Effector CD4-positive, alpha-beta T cell (primary cell): Measurements from ENCODE around the gene OVCH2.
"Not testable (repeated sequence)": the region's sequence is repeated elsewhere in the genome, so short reads cannot be mapped to it uniquely, and the experiment has no call there.

Experiments
- DNase-seq: peaks from one replicate; pipeline ENCODE4 v3.0.0-alpha.2; 2020

Gene OVCH2

DNA sequence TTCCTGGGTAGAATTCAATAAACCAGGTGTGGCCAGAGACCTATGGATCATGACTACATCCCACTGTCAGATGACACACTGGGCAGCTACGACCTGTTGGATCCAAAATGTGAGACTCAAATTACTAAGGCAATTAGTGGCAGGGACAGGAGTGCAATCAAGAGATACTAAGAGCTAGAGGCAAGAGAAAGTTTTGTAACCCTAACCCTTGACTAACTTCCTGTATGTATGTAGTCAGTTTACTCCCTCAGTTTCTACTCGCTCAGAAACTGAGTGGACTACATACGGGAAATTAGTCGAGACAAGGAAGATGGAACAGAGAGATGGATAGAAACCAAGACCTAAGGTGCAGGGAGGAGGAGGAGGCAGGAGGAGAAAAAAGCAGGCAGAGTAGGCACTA is 35.6 kb downstream of the OVCH2 start:
- no peak for DNase-seq

DNA sequence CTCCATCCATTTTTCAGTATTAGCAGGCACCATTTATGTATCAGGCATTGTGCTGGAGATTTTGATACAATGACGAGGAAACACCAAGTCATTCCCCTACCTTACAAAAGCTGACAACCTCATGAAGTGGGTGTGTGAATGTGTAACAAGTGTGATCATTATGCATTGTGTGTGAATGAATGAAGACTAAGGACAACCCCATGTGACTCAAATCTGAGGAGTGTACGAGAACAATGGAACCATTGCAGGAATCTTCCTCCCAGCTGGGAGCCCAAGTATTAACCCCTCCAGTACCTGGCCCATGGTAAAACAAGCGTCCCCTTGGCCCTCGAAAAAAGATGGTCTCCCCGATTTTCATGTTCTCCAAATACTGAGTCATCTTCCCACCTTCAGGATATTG is 37.4 kb downstream of the OVCH2 start:
- DNase-seq, result no peak

DNA sequence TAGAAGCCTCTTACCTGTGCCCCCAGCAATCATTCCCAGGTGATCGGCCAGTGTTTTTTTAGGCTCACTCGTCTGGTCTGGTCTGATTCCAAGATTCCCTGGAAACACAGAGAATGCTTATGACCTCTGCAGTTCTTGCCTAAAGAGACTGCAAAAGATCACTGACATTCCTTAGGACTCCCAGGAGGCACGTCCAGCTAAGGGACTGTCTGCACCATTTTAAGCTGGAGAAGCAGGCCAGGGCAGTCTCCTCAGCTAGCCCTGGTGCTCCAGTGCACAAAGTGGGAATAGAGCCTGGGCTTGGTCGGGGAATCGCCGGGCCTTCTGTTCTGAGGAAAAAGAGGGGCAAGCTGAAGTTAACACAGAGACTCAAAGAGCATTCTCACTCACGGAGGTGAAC is 37.8 kb downstream of the OVCH2 start:
- no peak for DNase-seq

DNA sequence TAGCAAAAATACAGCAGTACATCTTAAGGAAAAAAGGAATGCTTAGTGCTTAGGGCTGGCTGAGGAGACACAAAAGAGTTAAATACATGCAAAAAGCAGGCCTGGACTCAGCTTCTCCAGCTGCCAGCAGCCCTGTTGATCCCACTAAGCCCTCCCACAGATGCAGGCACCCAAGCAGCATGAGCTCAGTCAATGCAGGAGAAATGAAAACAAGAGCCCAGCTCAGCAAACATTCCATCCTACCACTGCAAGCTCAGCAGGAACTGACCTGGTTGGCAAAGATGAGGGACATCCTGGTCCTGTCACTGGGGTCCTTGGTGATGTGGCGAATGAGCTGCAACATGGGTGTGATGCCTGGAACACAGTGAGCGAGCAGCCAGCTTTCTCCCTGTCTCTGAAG is 38.8 kb downstream of the OVCH2 start:
- DNase-seq, result no peak

DNA sequence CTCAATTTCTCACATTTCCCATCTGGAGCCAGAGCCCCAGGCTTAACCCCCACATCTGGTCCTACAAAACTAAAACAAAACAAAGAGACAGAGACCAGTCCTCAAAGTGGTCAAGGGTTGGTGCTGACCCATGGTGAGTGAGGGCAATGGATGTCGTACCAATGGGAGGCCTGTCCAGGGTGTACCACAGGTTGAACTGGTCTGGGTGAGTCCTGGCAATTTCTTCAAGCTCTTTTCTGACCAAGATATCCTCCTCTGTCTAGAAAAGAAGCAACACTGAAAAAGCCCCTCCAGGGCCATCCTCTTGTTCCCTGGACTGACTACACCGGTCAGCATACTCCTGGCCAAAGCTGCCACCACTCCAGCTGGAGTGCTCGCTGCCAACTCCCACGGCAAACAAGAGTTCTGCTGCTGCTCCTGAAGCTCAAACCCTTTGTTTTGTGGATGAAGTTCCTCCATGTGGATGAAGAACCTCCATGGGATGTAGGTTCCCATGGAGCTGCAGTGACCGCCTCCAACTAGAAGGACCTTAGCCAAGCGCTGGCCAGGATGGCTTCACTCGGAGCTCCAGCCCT is 39.9 kb downstream of the OVCH2 start:
- DNase-seq, result no peak

DNA sequence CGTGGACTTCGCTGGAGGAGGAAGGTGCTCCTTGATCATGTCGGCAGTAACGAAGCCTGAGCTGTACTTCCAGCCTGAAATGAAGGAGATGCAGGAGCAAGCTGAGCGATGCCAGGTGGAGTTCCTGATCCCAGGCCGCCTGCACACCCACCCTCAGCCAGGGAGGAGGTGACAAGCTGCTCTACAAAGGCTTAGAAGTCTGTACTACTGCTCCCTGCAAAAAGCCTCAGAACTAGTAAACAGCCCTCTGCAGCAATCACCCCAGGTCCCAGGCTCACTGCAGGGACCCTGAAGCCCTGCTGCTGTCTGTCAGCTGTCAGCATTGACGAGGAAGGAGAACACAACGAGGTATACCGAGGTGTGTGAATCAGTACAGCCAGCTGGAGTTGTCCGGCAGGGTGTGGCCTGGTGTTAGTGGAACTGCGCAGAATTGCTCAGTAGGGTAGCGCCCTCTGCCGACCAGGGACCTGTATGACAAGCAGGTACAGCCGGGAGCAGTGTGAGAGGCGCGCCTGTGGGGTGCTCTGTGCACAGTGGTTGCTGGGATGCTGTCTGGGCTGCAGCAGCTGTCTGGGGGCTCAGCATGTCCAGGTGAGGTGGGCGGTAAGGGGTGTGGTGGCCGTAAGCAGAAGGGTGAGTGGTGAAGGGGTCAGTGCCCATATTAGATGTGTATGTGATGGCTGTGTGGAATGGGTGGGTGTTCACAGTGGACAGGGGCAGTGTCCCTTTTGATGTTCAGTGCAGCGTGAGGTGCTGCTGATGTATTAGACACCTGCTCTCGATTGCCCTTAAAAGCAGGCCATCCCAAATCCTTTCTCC is 40.6 kb downstream of the OVCH2 start:
- peak; percentile 64 for DNase-seq

DNA sequence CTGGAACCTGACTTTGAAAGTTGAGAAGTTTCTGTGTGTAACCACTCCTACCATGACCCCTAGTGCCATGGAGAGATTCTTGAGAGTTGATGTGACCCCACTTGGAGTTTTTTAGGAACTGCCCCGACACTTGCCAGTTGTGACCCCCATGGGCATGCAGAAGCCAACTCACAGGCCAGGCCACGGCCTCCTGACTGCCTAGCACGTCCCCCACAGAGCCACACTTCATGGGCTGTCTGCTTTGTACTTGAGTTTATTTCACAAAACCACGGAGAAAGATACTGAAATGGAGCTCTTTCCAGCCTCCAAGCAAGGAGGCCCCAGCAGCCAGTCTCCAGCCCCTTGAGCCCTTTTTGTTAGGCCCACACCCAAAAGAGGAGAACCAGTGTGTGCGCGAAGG is 41.4 kb downstream of the OVCH2 start:
- no peak for DNase-seq

DNA sequence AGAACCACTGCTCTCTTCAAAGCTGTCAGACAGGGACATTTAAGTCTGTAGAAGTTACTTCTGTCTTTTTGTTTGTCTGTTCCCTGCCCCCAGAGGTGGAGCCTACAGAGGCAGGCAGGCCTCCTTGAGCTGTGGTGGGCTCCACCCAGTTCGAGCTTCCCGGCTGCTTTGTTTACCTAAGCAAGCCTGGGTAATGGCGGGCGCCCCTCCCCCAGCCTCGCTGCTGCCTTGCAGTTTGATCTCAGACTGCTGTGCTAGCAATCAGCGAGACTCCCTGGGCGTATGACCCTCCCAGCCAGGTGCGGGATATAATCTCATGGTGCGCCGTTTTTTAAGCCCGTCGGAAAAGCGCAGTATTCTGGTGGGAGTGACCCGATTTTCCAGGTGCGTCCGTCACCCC is 42.7 kb downstream of the OVCH2 start:
- not testable (repeated sequence) for DNase-seq

DNA sequence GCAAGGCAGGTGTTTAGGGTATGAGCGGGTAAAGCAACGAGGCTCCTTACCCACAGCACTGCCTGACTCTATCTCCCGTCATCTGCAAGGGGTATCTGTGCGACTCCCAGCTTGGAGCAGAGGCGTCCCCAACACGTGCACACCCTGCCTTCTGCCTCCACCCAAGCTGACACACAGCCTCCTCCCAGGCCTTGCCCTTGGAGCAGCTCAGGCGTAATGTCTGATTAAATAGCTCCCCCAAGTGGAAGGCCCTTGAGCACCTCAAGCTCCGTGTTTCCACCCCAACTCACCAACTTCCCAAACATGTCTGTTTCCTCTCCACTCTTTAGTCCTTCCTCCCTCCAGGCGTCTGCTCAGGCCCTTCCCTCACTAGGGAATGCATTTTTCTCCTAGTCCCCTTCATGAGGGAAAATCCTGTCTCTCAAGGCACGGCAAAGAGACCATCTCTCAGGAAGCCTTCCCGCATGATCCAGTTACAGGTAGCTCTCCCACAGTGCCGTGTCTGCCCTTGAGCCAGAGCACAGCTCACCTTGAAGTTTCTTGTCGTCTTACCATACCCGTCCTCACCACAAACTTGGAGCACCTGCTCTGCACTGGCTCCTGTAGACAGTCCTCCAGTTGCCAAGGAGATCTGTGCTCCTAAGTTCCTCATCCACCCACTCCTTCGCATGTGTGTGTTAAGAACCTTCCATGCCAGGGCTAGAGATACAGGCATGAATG is 48.8 kb downstream of the OVCH2 start:
- DNase-seq, result no peak

DNA sequence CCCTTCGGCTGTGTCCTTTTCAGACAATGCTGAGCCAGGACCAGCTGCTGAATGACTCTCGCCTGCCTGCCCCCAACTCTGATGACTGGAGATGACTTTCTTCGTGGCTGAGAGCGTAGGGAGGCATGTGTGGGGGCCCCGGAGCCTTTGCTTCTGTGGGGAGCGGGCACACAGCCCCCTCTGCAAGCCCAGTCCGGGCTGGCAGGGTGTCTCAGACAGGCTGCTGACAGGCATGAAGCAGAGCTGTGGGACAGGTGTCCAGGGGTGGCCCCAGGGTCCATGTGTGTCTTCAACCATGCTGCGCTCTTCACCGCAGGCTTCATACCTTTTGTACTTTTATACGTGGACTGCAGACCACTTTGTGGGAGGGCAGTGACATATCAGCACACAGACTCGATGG is 49.6 kb downstream of the OVCH2 start:
- no peak for DNase-seq

DNA sequence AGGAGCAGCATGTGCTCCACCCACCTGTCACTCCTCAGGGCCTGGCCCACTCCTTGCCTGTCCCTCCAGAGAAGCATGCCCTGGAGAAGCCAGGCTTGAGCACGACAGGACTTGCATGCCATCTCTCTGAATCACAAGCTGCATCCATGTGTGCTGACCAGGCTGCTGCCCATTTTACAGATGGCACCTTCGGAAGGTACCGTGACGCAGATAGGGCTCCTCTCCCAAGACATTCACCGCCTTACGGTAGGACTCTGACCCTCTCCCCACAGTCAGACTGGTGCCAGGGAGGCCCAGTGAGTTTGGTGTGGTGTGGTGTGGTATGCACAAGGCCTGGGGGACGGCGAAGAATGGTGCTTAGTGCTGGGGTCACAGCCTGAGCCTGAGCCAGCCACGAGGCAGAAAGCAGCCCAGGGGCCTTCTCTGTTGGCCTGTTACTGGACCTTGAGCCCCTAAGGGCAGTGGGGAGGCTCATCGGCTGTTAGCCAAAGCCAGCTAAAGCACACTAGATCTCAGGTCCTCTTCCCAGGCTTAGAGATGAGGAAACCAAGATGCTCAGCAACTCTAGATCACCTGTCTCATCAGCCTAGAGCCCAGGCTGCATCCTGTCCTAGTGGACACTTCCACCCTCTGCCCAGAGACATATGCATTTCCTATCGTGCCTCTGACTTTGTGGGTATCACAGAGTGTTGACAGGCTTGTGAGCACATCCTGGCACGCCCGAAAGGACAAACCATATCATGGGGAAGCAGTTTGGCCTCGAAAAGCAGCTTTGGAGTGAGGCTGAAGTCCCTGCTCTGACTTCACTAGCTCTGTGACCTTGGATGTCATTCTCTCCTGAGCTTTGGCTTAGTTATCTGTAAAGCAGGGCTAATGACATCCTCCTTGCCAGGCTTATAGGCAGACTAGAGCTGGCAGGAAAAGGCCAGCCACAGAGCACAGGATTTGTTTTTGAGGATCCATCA is 50.7 kb downstream of the OVCH2 start:
- DNase-seq, result no peak

DNA sequence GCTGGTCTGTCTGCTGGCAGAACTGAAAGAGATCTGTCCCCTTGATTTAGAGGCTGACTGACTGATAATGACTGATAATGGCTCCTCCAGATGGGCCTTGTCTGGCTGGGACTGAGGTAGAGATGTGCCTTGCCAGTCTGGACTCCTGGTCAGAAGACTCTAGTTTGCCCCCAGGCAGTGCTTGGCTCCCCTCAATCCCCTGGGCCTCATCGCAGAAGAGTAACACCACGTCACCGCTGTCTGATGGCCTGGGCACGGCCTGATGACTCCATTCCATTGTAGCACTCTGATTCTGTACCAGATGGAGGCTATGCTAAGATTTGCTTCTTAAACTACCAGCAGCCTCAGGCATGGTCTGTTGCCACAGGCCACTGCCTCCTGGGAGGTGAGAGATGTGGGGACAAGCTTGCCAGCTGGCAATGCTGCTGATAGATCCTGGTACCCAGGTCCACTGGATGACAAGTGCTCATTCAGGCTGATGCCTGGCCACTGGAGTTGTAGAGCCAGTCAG is 52.0 kb downstream of the OVCH2 start:
- no peak for DNase-seq

DNA sequence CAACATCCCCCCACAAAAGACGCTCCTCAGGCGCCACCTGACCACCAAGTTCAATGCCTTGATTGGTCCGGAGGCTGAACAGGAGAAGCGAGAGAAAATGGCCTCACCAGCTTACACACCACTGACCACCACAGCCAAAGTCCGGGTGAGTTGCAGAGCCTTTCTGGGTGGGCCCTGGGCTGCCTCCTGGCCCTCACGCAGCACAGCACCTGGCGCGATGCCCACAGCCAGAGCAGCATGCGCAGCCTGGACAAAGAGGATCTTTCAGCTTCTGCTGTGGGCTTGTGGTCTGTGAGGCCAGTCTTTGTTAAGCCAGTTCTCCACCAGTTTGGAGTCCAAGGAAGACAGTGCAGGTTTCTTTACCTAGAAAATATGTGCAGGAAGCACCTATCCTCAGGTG is 54.6 kb downstream of the OVCH2 start:
- no peak for DNase-seq

DNA sequence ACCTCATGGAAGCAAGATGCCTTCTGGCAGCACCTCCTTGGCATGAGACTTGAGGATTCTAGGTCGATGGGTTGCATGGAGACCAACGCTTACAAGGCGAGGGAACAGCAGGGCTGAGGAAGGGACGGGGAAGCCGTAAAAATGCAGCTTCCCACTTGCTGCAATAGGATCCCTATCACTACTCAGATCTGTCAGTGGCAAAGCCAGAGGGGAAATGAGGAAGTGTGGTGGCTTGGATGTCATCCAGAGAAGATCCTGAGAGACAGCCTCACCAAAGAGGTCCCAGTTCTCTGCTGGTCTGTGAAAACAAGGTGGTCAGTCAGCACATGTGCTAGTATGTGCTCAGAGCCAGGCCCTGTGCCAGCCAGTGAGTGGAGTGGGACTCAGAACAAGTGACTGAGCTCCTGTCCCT is 55.1 kb downstream of the OVCH2 start:
- no peak for DNase-seq

DNA sequence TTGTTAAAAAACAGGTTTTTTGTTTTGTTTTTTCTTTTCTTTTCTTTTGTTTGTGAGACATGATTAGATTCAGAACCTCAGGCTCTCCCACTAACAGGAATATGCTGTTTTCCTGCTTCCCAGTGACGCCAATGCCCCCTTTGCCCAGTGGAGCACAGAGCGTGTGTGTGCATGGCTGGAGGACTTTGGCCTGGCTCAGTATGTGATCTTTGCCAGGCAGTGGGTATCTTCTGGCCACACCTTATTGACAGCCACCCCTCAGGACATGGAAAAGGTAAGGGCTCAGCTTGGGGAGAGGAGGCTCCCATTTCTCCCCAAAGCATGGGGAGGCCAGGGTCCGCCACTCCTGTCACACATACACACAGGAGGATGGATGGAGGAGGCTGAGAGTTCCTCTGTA is 58.0 kb downstream of the OVCH2 start:
- DNase-seq, result no peak

DNA sequence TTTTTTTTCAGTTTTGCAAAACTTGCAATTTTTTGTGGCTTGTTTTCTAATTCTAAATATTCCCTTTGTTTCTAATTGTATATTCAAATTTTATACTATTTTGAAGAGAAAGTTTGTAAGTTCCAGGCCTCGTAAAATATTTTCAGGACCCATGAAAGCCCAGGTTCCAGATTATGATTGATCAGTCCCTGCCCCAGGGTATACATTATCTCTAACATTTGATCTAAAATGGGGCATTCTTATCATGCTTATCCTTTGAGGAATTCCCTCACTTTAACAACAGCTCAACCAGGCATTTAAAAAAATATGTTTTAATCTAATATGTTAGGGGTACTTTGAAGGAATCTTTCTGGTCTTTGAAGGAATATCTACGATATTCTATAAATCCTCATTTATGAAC is 59.4 kb downstream of the OVCH2 start:
- no peak for DNase-seq

DNA sequence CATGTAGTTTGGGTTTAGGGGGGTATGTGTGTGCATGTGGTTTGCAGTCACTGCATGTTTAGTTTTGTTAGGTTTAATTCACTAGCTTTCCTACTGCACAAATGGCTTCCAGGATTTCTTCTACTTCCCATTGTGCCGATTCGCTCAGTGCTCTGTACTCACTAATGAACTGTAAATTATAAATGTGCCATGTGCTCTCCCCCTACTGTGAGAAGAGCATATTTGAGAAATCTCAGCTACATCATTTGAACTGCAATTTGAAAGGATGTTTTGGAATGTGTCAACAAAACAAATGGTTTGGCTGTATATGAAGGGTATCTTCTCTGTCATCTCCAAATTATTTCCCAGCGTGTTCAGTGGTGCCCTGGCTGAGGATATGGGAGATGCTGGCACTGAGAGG is 61.1 kb downstream of the OVCH2 start:
- DNase-seq, result no peak

DNA sequence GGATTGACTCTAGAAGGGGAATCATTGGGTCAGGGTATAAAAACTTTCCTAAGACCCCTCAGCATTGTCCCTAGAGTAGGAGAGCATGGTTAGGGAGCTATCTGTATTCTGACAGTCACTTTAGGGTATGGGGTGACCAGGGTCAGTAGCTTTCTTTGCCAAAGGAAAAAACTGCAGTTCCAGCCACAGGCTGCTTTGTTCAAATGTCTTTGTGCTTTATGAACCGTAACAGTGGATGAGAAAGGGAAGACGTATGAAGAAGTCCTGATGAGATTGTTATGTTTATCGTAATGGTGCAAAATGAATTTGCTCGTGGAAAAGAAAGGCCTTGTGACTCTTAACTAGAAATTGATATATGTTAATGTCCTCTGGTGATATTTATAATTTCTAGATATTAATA is 63.0 kb downstream of the OVCH2 start:
- DNase-seq, result no peak

DNA sequence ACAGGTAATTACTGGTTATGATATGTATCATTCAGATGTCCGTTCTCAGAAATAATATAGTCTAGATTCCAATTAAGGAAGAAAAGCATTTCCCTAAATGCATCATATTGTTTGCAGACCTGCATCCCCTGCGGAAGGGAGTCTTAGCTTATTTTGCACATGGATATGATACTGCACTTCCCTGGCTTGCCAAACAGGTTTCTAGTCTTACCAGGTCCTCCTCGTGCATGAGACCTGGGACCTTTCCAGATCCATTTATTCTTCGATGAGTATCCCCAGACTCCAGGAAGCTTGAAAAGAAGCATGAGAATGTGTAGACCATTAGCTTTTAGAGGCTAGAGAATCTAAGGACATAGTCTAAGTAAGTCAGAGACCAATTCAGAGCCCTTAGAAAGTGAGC is 63.5 kb downstream of the OVCH2 start:
- DNase-seq, result no peak

DNA sequence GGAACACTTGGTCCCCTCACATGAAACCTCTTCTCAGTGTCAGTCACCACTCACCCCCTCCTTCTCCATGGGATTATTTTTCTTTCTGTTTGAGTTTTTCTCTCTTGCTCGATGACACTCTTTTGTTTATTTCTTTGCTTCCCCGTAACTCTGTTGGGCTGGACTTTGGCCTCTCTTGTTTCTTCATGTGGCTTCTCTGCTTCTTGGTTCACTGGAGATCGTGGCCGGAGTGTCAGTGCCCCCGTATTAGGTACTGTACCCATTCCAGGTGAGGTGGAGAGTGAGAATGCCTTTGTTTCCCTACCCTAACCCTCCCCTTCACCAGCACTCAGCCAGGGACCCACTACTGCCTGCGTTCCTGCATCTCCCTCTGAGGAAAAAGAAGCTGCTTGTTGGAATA is 65.5 kb downstream of the OVCH2 start:
- no peak for DNase-seq

DNA sequence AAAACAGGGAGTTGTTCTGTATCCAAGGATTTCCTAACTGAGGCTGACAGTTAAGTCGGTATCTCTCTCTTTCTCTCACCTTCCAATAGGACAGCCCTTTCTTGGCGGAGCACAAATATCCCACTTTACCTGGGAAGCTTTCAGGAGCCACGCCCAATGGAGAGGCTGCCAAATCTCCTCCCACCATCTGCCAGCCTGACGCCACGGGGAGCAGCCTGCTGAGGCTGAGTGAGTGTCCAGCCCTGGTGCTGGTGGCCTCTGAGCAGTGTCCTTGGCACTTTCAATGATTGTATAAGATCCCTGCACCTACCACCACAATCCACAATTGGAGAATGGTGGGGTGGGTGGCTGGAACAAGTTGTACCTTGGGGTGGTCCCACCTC is 66.6 kb downstream of the OVCH2 start:
- no peak for DNase-seq
